ENCODE results near the gene ADAMTS14. TPM values are rescaled to one million over a fixed set of nuclear protein-coding genes. Genes with fewer than 3 reads are reported as not detected.
A peak's percentile ranks its signal among the peaks of the same experiment; 100 is the strongest.

ADAMTS14 gene
- total and polyA plus RNA-seq, 11 donors = 0.11 to 3.8 (median 0.37) TPM; not detected in 1

DNA sequence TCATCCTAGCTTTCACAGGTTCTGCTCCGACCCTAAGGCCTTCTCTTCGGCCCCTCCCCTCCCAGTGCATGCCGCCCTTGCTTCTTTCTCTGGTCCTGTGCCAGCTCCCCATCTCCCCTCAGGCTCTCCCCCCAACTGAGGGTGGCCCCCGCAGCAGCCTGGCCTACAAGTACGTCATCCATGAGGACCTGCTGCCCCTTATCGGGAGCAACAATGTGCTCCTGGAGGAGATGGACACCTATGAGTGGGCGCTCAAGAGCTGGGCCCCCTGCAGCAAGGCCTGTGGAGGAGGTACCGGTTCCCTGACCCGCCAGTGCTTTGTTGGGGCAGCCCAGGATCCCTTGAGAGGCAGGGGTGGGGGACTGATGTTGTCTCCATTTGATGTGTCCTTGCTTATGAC, 79.0 kb downstream of the ADAMTS14 start:
- H3K4me1 ChIP-seq = peaks cover 0 to 19% (median 1%) of the 10 kb centered on the region in 12 donors

GRCh38 chr10:70751991-70752390, 79.7 kb downstream of the ADAMTS14 start:
- TF ChIP-seq CTCF (IDR thresholded peaks at IDR 0.05) (no peak), POLR2A (IDR thresholded peaks at IDR 0.05) (no peak)
- peaks cover 0 to 18% (median 1%) of the 10 kb centered on the region in 12 donors for H3K4me1 ChIP-seq
- H3K9me3 ChIP-seq = no peaks in the 10 kb centered on the region
- DNase-seq = peak in 2 of 5 donors; percentile 29 to 60
- no peaks in the 10 kb centered on the region for H3K27me3 ChIP-seq
- H3K4me3 ChIP-seq = no peak overlapping the region
- H3K27ac ChIP-seq = no peak overlapping the region
- intact Hi-C loops (cut with DNase I) = loop anchor here in 2 of 10 donors (10.0 kb wide), 1 partner anchor 287 kb away; no protein-coding TSS in a partner anchor
- H3K36me3 ChIP-seq = no peaks in the 10 kb centered on the region
- 89 to 99% (median 95%) methylated on average over 11 to 14 of the region's 14 CpGs for WGBS, 4 donors
- peak in 1 of 4 donors; percentile 8 for ATAC-seq

More for the DNA sequence above, 79.0 kb downstream of the ADAMTS14 start:
- DNase-seq (peak in 2 of 5 donors; percentile 19 to 59), ATAC-seq (no peak)
- Histone ChIP-seq H3K27ac (no peak overlapping the region), H3K4me3 (no peak overlapping the region), H3K9me3 (no peaks in the 10 kb centered on the region), H3K27me3 (no peaks in the 10 kb centered on the region), H3K36me3 (no peaks in the 10 kb centered on the region)
- WGBS, 4 donors = 96 to 97% (median 97%) methylated on average over 9 of the region's 9 CpGs
- TF ChIP-seq POLR2A (IDR thresholded peaks at IDR 0.05) (no peak), CTCF (IDR thresholded peaks at IDR 0.05) (no peak)
- intact Hi-C loops (cut with DNase I) = loop anchor here in 2 of 10 donors (10.0 kb wide), 1 partner anchor 287 kb away; no protein-coding TSS in a partner anchor

- TF ChIP-seq POLR2A (IDR thresholded peaks at IDR 0.05) = no peak
- TF ChIP-seq CTCF (IDR thresholded peaks at IDR 0.05) = no peak
- Histone ChIP-seq H3K27ac (no peak overlapping the region), H3K4me3 (no peak overlapping the region), H3K4me1 (peaks cover 0 to 18% (median 0%) of the 10 kb centered on the region in 12 donors), H3K9me3 (no peaks in the 10 kb centered on the region), H3K27me3 (no peaks in the 10 kb centered on the region), H3K36me3 (no peaks in the 10 kb centered on the region)
- 88 to 97% (median 95%) methylated on average over 5 to 7 of the region's 7 CpGs for WGBS, 4 donors
- DNase-seq (peak in 2 of 5 donors; percentile 21 to 28), ATAC-seq (no peak)
- intact Hi-C loops (cut with DNase I) = loop anchor here in 2 of 10 donors (10.0 kb wide), 1 partner anchor 288 kb away; no protein-coding TSS in a partner anchor
These were observed 80.3 kb downstream of the ADAMTS14 start for GRCh38 chr10:70752571-70752970.

DNA sequence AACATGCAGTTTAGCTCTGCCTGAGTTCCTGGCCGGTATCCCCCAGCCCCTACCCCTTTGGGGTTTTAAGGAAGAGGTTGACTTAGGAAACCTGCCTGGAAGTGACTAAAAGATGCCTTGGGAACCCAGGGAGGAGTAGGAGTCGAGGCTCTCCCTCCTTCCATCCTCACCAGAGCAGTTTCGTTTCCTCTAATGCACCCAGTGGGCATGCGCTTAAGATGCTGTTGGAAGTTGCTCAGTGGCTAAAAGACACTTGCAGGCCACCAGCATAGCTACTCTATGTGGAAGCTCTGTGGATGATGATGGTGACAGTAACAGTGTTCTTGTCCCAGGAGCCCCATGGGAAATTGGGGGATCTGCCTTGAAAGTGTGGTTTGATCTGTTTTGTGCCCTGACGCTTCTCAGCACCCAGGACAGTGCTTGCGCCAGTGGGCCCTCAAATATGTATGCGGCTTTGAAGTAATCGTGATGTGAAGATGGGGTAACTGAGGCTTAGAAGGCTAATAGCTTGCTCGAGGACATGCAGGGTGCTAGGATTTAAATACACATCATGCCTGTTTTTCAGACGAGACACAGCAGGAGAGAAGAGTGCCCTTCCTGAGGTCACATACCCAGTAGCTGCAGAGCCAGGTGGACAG, 80.8 kb downstream of the ADAMTS14 start:
- TF ChIP-seq POLR2A (IDR thresholded peaks at IDR 0.05) (no peak), CTCF (IDR thresholded peaks at IDR 0.05) (no peak)
- intact Hi-C loops (cut with DNase I) = loop anchor here in 2 of 10 donors (10.0 kb wide), 1 partner anchor 288 kb away; no protein-coding TSS in a partner anchor
- 88 to 92% (median 90%) methylated on average over 10 of the region's 10 CpGs for WGBS, 4 donors
- H3K4me3 ChIP-seq = no peak overlapping the region
- DNase-seq (peak in 2 of 5 donors; percentile 12 to 33), ATAC-seq (no peak)
- no peaks in the 10 kb centered on the region for H3K36me3 ChIP-seq
- no peaks in the 10 kb centered on the region for H3K27me3 ChIP-seq
- H3K9me3 ChIP-seq = no peaks in the 10 kb centered on the region
- peaks cover 0 to 18% (median 0%) of the 10 kb centered on the region in 12 donors for H3K4me1 ChIP-seq
- no peak overlapping the region for H3K27ac ChIP-seq
